GM19438 (cell line): ENCODE results near the gene SETD2.

Experiments
- ATAC-seq: cut with Tn5 transposase; IDR thresholded peaks from one replicate; pipeline ENCODE4 v1.9.1; 2021; ENCODE audit warnings: low read depth; ENCODE audit not compliant: unreplicated experiment

Gene SETD2

GRCh38 chr3:46970391-46971091 is 193.4 kb downstream of the SETD2 start:
- ATAC-seq: no peak

- ATAC-seq: no peak
Observed at GRCh38 chr3:46968783-46969428, 195.0 kb downstream of the SETD2 start.

GRCh38 chr3:46966811-46967210 is 197.1 kb downstream of the SETD2 start:
- no peak for ATAC-seq
